Measurements from ENCODE around the gene MTLN.
A peak's percentile ranks its signal among the peaks of the same experiment; 100 is the strongest.
"Not testable (repeated sequence)": the region's sequence is repeated elsewhere in the genome, so short reads cannot be mapped to it uniquely, and the experiment has no call there.

The MTLN gene, protein sequence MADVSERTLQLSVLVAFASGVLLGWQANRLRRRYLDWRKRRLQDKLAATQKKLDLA

DNA sequence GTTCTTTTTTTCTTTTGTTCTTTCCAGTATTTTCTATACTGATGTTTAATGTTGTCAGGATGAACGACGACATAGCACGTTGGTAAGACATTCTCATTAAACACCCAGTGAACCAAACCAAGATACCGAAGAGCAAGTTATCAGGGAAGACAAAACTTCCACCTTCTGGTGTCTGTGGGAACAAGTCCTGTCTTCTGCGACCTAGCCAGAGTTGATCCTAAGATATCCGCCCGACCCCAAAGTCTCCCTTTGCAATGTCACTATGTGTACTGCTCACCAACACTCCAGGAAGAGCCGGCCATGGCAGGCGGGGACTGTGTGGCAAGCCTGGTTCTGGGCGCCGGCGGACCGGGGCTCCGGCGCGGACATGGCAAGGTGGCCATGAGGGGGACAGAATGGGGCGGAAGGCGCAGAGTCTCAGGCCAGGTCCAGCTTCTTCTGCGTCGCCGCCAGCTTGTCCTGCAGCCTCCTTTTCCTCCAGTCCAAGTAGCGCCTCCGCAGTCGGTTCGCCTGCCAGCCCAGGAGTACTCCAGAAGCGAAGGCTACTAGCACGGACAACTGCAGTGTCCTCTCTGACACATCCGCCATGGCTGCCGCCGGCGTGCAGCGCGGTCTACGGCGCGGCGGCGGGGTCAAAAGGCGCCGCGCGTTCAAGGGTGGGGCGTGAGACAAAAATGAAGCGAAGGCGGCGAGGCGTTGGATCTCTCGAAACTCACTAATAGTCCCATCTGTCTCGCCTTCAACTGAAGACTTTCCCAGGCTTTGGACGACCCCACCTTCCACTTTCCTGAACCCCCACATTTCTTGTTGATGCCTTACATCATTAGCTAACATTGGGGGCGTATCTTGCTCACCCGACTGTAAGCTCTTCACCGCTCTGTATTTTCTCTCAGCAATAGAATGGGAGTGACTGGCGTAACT, at the start of gene MTLN:
MTLN (minus strand) TSS at position 610 of the 921 bp plus-strand sequence; CDS start at position 588, 22 bp downstream.
- peak; percentile 74 for DNase-seq

DNA sequence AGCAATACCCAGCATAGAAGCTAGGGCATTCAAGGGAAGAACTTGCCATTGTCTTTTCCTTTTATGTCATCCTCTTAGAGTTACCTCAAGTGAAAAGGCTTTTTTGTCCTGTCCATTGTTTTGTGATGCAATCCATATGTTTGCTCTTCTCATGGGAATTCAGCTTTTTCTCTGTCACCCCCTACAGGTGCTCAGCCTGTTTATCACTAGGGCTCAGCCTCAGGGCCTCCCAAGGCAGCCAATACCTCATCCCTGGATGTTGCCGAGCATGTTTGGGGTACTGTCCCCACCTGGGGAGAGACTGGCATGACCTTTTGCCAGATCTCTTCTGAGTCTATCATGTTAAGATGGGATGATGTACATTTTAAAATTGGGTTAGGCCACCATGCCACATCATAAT, 49.6 kb upstream of the MTLN start:
- not testable (repeated sequence) for DNase-seq

DNA sequence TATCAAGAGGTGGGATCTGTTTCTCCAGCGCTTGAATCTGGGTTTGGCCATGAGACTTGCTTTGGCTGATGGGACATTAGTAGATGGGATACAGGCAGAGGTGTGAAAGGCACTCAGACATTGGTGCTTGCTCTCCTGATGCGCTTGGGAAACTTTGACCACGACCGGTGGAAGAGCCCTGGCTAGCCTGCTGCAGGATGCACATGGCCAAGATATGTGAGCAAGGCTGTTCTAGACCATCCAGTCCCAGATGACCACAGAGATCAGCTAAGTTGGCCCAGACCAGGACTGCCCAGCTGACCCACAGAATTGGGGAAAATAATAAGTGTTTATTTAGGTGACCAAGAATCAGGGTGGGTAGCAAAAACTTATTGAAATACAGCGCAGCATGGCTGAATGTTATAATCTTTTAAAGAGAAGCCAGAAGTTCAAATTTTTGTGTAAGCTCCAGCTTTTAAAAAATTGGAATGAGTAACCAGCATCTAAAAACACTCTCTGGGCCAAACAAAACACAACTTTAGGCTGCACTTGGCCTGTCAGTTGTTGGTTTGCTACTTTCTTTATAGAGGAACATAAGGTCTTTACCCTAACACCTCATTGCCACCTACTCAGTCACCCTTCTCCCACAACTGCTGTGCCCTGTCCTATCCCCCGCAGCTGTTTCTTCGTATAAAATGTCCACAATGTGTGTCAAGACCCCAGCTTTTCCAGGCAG, 35.9 kb upstream of the MTLN start:
- not testable (repeated sequence) for DNase-seq

DNA sequence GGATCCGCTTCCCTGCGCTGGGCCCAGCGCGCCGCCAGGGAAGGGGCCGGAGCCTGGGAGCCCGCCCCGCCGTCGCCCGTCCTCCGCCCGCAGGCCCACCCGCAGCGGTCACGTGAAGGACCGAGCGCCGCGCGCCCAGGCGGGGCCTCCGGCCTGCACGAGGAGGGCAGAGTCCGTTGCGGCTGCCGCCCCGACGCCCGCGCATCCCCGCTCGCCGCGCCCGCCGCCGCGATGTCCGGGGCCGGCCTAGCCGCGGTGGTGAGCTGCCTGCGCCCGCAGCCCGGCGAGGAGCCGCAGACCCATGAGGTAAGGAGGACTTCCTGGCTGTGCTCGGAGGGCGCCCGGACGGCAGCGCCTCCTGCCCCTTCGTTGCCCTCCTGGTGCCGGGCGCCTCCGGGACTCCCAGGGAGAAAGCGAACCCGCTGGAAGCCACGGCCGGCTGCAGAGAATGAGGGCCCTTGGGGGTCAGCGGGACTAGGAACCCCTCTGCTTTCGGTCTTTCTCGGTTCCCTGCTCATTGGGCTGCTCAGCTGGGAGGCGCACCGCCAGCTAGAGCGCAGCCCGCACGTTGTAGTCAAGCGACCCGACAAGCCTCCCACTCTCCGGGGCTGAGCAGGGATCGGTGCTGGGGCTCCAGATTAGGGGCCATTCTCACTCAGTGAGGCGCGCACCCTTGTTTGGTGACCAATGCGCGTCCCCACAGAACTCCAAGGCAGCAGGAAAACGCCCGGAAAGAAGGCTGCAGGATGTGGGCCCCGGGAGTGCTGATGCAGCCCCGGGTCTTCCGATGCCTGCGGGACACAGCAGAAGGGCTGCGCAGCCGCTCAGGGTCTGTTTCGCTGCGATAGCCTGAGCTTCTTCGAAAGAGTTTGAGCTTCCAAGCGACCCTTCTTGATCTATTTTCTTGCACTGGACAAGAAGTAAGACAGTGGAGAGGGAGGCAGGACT, 33.4 kb upstream of the MTLN start:
- not testable (repeated sequence) for DNase-seq

DNA sequence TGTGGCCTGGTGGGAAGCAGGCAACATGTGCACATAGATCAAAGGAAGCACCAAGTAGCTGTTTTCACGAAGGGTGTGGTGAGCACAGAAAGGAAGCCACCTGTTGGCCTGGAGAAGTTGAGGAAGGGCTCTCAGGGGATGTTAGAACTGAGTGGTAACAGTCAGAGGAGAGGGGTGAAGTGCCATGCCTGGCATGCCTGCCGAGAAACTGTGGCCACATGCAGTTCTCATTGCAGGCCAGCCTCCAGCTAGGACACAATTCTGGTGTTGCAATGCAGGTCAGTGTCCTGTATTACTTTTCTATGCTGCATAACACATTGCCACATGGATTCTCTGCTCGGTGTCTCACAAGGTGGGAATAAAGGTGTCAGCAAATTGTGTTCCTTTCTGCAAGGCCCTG, 30.9 kb upstream of the MTLN start:
- DNase-seq = not testable (repeated sequence)

DNA sequence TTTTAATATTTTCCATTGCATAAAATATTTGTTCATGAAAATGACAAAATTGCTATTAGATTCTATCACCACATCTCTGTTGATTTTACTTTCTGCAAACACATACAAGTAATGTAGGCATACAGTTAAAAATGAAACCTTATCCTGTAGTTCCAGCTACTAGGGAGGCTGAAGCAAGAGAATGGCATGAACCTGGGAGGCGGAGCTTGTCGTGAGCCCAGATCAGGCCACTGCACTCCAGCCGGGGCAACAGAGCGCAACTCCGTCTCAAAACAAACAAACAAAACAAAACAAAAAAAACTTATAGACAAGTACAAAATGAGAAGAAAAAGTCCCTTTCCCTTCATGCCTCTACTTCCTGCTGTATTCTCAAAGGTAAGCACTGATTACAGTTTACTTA, 22.2 kb upstream of the MTLN start:
- DNase-seq = not testable (repeated sequence)

DNA sequence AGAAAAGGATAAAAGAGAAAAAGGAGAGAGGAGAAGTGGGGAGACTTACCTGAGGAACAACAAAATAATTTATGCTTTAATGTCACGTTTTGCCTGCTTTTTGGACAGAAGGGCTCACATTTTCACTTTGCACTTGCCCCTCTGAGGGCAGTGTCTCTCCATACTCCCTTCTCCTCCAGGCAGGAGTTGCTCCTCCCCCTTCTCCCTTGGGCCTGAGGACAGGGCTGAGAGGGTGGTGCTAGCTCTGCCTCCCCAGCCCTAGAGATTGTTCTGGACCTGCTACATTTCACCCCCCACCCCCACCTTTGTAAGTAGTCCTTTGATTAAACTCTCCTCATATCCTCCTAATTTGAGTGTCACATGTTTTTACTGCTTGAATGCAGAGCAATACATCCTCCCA, 17.5 kb upstream of the MTLN start:
- not testable (repeated sequence) for DNase-seq

DNA sequence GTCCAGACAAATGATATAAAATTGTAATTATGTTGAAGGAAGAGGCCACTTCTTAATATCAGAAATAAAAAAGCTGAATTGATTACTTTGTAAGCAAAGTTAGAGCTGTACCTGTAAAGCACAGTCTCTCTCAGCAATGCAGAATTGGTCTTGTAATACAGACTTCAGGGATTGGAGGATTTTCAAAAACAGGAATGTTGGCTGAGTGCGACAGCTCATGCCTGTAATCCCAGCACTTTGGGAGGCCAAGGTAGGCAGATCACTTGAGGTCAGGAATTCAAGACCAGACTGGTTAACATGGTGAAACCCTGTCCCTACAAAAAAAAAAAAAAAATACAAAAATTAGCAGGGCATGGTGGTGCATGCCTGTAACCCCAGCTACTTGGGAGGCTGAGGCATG, 10.3 kb upstream of the MTLN start:
- DNase-seq = not testable (repeated sequence)

DNA sequence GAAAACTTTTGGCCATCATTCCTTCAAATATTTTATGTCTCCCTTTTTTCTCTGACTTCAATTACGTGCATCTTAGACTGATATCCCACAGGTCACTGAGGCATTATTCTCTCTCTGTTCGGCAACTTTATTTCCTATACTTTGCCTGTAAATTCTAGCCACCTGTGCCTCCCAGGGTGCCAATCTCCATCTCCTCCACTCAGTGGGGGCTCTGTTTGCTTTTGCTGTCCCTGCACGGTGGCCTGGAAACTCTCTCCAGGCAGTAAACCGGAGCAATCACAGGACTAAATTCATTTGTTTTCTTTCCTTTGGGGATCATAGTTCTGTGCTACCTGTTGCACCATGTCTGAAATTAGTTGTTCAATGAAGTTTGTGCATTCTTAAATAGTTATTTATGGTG, 9.6 kb upstream of the MTLN start:
- DNase-seq = no peak

DNA sequence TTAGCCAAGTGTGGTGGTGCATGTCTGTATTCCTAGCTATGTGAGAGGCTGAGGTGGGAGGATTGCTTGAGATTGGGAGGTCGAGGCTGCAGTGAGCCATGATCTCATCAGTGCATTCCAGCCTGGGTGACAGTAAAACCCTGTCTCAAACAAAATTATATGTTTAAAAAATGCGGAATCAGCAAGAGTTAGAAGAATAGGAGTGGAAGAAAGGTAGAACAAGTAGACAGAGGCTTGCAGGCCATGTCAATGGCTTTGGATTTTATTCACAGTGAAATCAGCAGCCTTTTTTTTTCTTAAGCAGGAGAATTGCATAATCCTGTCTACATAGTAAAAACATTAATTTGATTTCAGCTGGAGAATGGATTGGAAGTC, 7.8 kb upstream of the MTLN start:
- no peak for DNase-seq

DNA sequence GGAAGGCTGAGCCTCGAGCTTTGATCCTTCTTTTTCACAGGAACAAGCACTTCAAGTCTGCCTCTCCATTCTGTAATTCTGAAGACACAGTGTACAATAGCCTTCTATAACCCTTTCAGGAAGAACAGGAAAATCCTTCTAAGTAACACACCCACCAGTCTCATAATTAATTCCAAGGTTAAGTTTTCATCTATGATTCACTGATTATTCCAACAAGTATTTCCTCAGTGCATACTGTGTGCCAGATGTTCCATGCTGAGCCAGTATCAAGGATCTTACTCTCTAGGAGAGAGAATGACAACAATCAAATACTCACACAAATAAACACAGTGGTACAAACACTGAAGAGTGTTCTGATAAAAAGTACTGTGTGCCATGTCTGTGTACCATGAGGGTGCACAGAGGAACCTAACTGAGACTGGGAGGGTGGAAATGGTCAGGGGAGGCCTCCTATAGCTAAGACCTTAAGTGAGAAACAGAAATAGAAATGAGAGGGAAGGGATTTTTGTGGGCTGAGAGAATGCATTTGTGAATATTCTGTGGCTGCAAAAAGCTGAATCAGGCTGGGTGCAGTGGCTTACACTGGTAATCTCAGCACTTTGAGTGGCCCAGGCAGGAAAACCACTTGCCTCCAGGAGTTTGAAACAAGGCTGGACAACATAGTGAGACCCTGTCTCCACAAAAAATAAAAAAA, 7.3 kb upstream of the MTLN start:
- DNase-seq = no peak

DNA sequence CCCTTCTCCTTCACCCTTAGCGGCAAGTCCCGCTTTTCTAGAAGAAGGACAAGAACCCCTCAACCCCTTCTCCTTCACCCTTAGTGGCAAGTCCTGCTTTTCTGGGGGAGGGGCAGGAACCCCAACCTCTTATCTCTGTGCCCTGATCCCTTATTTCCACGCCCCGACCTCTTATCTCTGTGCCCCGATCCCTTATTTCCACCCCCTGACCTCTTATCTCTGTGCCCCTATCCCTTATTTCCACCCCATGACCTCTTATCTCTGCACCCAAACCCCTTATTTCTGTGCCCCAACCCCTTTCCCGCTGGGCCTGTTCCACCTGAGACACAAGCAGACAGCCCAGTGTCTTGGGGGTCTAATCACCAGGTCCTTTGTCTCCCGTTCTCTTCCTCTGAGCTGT, 6.5 kb upstream of the MTLN start:
- not testable (repeated sequence) for DNase-seq

DNA sequence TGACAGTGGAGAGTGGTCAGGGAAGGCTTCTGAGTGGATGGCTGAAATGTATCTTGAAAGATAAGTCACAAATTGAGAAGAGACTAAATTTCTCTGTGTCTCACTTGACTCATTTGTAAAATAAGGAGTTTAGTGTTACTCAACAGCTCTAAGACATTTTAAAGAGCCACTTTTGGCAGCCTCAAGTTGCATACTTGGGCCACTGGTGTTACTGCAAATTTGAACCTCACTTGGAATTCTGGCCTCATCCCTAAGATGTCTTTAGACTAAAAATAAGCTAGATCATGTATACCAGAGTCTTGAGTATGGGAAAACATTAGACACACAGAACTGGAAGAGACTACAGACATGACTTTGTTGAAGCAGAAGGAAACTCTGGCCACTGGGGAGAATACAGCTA, 4.5 kb upstream of the MTLN start:
- DNase-seq = no peak

DNA sequence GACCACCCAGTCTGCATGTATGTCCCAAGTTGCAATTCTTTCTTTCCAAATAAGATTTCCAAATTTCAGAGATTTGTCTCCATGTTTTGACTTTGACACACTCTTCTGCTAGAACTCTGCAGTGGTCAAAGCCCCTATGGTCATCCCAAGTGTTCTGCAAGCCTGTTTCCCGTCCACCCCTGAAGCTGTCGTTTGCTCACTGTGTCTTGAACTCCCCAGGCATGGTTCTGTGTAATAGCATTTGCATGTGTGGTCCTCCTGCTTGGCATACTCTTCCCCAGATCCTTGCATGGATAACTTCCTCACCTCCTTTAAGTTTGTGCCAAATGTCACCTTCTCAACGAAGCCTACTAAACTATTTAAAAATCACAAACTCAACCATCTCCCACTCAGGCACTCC, 3.9 kb upstream of the MTLN start:
- no peak for DNase-seq

DNA sequence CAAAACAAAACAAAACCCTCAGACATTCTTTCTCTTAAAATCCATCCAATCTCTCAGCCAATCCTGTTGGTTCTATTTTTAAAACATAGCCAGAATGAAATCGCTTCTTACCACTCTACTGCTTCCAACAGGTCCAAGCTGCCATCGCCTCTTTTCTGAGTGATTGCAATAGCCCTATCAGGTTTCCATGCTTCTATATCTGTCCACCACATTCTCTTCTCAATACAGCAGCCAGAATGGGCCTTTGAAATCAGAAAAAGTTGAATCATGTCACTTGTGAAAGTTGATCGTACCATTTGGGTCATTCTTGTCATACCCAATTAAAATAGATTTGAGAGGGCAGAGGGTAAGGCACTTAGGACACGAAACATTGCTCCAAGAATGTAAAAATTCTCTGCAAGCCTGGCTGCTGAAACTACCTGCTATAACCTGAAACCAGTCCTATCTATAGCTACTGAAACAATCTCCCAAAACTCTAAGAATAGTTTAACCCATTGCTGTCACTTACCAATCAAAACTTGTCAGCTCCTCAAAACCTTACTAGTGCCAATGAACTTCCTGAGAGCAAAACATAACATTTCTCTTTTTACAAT, 3.3 kb upstream of the MTLN start:
- no peak for DNase-seq

DNA sequence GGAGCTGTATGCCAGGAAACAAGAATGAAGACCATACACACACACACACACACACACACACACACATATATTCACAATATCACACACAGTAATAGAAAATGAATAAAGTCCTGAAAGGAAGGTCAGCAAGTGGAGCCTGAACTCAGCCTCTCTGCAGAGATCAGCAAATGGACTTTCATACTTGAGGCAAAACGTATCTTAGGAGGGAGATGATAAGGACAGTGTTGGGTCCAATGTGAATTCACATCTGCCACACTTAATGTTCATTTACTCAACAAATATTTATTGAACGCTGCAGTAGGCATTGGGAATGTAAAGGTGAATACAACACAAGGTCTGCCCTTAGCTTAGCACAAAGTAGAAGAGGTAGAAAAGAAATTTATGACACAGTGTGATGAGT, 2.7 kb upstream of the MTLN start:
- no peak for DNase-seq

DNA sequence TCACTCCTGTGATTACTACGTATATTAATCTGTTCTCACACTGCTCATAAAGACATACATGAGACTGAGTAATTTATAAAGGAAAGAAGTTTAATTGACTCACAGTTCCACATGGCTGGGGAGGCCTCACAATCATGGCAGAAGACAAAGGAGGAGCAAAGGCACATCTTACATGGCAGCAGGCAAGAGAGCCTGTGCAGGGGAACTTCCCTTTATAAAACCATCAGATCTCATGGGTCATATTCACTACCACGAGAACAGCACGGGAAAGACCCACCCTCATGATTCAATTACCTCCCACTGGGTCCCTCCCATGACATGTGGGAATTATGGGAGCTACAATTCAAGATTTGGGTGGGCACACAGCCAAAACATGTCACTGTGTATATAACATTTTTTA, 1.2 kb upstream of the MTLN start:
- DNase-seq = not testable (repeated sequence)

DNA sequence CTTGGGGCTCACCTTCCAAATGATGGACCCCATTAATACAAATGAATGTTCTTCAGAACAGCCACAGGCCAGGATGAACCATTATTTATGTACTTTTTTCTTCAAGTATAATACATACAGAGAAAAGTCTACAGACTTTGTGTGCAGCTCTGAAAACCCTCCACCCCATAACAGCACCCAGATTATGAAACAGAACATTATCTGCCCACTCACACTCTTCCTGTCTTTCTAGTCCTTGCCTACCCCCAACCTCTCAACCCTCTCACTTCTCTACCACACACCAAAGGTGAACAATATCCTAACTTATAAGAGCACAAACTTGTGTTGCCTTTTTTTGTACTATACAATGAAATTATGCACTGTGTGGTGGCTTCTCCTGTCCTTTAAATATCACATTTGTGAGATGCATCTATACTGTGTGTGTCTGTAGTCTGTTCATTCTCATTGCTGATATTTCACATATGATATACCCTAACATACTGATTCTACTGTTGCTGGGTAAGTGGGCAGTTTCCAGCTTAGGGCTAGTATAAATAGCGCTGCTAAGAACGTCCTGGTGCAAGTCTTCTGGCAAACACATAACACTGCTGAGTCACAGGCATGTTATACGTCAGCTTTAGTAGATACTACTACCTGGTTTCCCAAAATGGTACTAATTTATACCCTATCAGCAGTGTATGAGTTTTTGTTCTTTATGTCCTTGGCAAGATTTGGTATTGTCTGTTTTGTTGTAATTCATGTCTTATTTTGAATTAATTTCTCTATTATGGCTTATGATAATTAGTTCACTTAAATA, 6.5 kb downstream of the MTLN start:
- no peak for DNase-seq

DNA sequence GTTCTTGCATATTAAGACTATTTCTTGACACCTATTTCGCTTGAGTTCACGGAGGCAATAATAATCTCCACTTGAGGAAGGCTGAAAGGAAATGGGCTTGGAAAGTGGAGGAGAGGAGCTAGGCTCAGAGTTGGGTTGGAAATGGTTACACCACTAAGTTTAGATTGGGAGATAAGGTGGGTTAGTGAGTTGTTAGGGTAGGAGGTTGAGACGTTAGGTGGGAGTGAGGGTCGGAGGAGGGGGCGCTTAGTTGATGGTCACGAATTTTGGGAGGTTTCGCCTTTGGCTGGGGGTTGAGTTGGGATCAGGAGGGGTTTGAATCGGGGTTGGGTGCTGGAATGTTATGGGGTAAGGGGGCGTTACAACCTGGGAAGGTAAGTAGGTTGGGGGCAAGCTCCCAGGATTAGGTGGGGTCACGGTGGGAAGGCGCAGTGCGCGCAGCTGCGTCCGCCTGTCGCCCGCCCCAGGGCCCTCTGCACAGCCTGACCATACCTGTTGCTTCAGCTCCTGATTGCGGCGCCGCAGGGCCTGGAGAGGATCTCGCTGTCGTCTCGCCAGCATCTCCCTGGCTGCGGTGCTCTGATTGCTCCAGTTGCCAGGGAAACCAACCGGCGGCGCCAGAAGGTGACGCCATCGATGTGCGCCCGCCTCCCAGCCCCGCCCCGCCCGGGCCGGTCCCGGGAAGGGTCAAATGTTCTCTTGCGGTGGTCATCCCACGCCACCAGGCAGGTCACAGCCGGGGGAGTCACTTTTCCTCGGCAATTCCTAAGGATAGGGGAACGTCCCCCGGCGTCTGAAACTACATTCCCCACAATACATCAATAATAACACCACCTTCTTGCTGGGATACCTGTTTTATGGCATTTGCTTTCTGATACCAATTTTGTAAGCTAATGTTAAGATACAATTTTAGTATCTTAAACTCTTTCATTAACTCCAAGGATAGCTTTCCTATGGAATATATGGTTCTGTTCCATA, 7.7 kb downstream of the MTLN start, which contains the start of gene NPHP1:
NPHP1 (minus strand) TSS at position 606 of the 978 bp plus-strand sequence; CDS start at position 561, 45 bp downstream.
- DNase-seq = peak; percentile 68

DNA sequence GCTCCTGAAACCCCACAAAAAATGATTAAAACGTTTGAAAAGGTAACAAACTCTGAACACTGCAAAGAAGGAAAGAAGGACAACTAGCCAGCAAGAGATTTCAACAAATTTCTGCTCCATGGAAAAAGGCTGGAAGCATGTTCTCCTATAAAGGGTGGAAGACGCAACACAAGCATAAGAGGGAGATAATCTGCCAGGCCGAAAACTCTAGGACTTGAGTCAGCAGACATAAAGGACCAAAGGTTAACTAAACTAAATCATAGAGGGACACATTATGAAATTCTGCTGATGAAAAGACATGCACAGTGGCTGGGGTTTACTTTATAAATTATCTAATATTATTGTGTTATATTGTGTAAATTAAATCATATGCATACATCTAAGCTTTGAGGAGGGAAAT, 14.3 kb downstream of the MTLN start:
- DNase-seq = no peak
